ENCODE results near the gene SMAD6. TPM values are rescaled to one million over a fixed set of nuclear protein-coding genes. Genes with fewer than 3 reads are reported as not detected.

Gene SMAD6
- polyA plus RNA-seq, 1 of the 3 experiments (the other 2 are of a cell fraction) = 4.5 TPM

GRCh38 chr15:66700412-66700801 is 1.6 kb upstream of the SMAD6 start:
- 48% methylated on average over 13 of the region's 13 CpGs for WGBS (ENCODE audit: low lambda C conversion rate)
- Histone ChIP-seq H3K79me2 (ENCODE audit: insufficient read depth) (peaks cover 32% of the 10 kb centered on the region), H3K27ac (ENCODE audit: low read depth in 2 of 2, low read length in 1 of 2) (peak overlapping the region; percentile 27 to 44; a peak in 2 of 4 replicates), H4K20me1 (ENCODE audit: insufficient read depth) (peaks cover 21% of the 10 kb centered on the region), H3K4me2 (peak overlapping the region; percentile 88), H3K36me3 (replicated peaks in 1 of 2; ENCODE audit: control insufficient read depth in 1 of 2, insufficient read depth in 2 of 2, low read length in 1 of 2) (peaks cover 0 to 2% of the 10 kb centered on the region in 2 experiments), H2AFZ (ENCODE audit: low read depth) (peak overlapping the region; percentile 90), H3K4me3 (ENCODE audit: low read depth in 2 of 2, low read length in 1 of 2) (peak overlapping the region; percentile 68 to 73), H3K4me1 (ENCODE audit: control insufficient read depth in 1 of 2, insufficient read depth in 2 of 2, low read depth in 1 of 2, low read length in 1 of 2) (peaks cover 19 to 21% of the 10 kb centered on the region in 2 experiments; a peak in 3 of 4 replicates), H3K9ac (peak overlapping the region; percentile 39; the same call in 1 of the 2 replicates), H3K9me3 (no peaks in the 10 kb centered on the region), H3K9me2 (no peaks in the 10 kb centered on the region), H3K27me3 (ENCODE audit: insufficient read depth) (no peaks in the 10 kb centered on the region), H3F3A (replicated peaks; ENCODE audit: insufficient read depth) (peaks cover 11% of the 10 kb centered on the region)
- no peak for DNase-seq
- CTCF ChIA-PET = interaction anchor here (0.6 to 12.9 kb wide), 8 partner anchors 21 to 411 kb away, joined by 3 to 172 read pairs (median 12); no protein-coding TSS in a partner anchor
- POLR2A ChIA-PET = no interaction called here
- no peak for TF ChIP-seq REST (IDR thresholded peaks at IDR 0.05; ENCODE audit: low read depth, low read length)
- TF ChIP-seq TCF12 (IDR thresholded peaks at IDR 0.05) = no peak
- TF ChIP-seq EP300 (IDR thresholded peaks at IDR 0.05; ENCODE audit: borderline replicate concordance in 1 of 2, low read depth in 1 of 2, low read length in 1 of 2) = no peak
- no peak for TF ChIP-seq RAD21 (IDR thresholded peaks at IDR 0.05; ENCODE audit: low read length)
- no peak for TF ChIP-seq FOSL2 (IDR thresholded peaks at IDR 0.05; ENCODE audit: borderline replicate concordance, low read depth)
- no peak for TF ChIP-seq FOXM1 (IDR thresholded peaks at IDR 0.05; ENCODE audit: low read depth)
- TF ChIP-seq NRF1 (IDR thresholded peaks at IDR 0.05; ENCODE audit: low read depth, low read length) = no peak
- no peak for TF ChIP-seq PBX3 (IDR thresholded peaks at IDR 0.05)
- no peak for TF ChIP-seq USF1 (IDR thresholded peaks at IDR 0.05; ENCODE audit: borderline replicate concordance, low read depth)
- no peak for TF ChIP-seq SIN3A (IDR thresholded peaks at IDR 0.05; ENCODE audit: borderline replicate concordance, low read depth, low read length)
- TF ChIP-seq MXI1 (IDR thresholded peaks at IDR 0.05; ENCODE audit: low read depth, low read length) = no peak
- TF ChIP-seq ZBTB33 (IDR thresholded peaks at IDR 0.05; ENCODE audit: borderline replicate concordance, low read depth) = no peak

All from SK-N-SH (cell line).